IMR-90 (cell line): ENCODE measurements around the gene PLAAT2. TPM values are rescaled to one million over a fixed set of nuclear protein-coding genes. Genes with fewer than 3 reads are reported as not detected.

Experiments
- ATAC-seq: fragments of 200-7000 bp; cut with Tn5 transposase; 2 replicates; pipeline ENCODE4 v1.9.1; 2020; ENCODE audit warnings: low read depth, mild to moderate bottlenecking, moderate library complexity
- BruUV-seq: library from RNA; stranded (reverse); fragments of 400-500 nt; replicated peaks from 2 replicates; lab custom pipeline; 2021; lab: Mats Ljungman, UMichigan
- CTCF ChIA-PET: fragments of 300-600 bp; formaldehyde crosslinking; extraction: SDS; loops from one replicate; lab custom pipeline; 2021; ENCODE audit warnings: antibody characterized with exemption; lab: Yijun Ruan, JAX
- POLR2A ChIA-PET: fragments of 300-600 bp; sonication (Branson Sonifier 250); formaldehyde crosslinking; loops from one replicate; lab custom pipeline; 2022; ENCODE audit warnings: antibody characterized with exemption; ENCODE audit not compliant: unreplicated experiment; lab: Charles Lee
- DNase-seq: peaks from one replicate; pipeline ENCODE4 v3.0.0; 2013
- H2AFZ ChIP-seq: replicated peaks from 2 replicates; pipeline ENCODE3; 2013; ENCODE audit warnings: low read length, mild to moderate bottlenecking; ENCODE audit not compliant: poor library complexity
- H2AK5ac ChIP-seq: 2 replicates; pipeline ENCODE4 v1.6.1; 2013; ENCODE audit warnings: low read depth, low read length, inconsistent platforms
- H2AK9ac ChIP-seq: replicated peaks from 2 replicates; pipeline ENCODE3; 2013; ENCODE audit warnings: mild to moderate bottlenecking, low read depth, low read length, moderate library complexity; ENCODE audit not compliant: poor library complexity
- H2BK120ac ChIP-seq: 2 replicates; pipeline ENCODE4 v1.6.1; 2013; ENCODE audit warnings: low read depth, low read length, inconsistent platforms
- H2BK15ac ChIP-seq: 3 replicates; pipeline ENCODE4 v1.6.1; 2013; ENCODE audit warnings: low read depth, low read length, inconsistent platforms
- H2BK20ac ChIP-seq: 2 replicates; pipeline ENCODE4 v1.6.1; 2013; ENCODE audit warnings: low read depth, mild to moderate bottlenecking, inconsistent platforms, low read length, moderate library complexity
- H2BK5ac ChIP-seq: 2 replicates; pipeline ENCODE4 v1.6.1; 2013; ENCODE audit warnings: mild to moderate bottlenecking, low read depth, low read length, inconsistent platforms; ENCODE audit not compliant: poor library complexity, severe bottlenecking
- H3K14ac ChIP-seq: replicated peaks from 2 replicates; pipeline ENCODE4 v1.6.1; 2013; ENCODE audit warnings: low read depth, low read length, inconsistent platforms
- H3K18ac ChIP-seq: 2 replicates; pipeline ENCODE4 v1.6.1; 2013; ENCODE audit warnings: low read depth, low read length, control low read depth
- H3K23ac ChIP-seq: 2 replicates; pipeline ENCODE4 v1.6.1; 2013; ENCODE audit warnings: low read depth, low read length, inconsistent platforms
- H3K27ac ChIP-seq: 2 replicates; pipeline ENCODE4 v1.5.1; 2013; ENCODE audit warnings: mild to moderate bottlenecking, control low read depth, low read length; ENCODE audit not compliant: insufficient read depth
- H3K27me3 ChIP-seq: 2 replicates; pipeline ENCODE4 v1.6.1; 2013; ENCODE audit warnings: low read length; ENCODE audit not compliant: control insufficient read depth, insufficient read depth
- H3K36me3 ChIP-seq: 2 replicates; pipeline ENCODE4 v1.6.1; 2013; ENCODE audit warnings: low read length, mixed read lengths; ENCODE audit not compliant: control insufficient read depth, insufficient read depth
- H3K4ac ChIP-seq: 2 replicates; pipeline ENCODE4 v1.6.1; 2013; ENCODE audit warnings: low read depth, low read length, inconsistent platforms
- H3K4me1 ChIP-seq: 2 replicates; pipeline ENCODE4 v1.6.1; 2013; ENCODE audit warnings: low read length, mixed read lengths; ENCODE audit not compliant: control insufficient read depth, insufficient read depth
- H3K4me2 ChIP-seq: 2 replicates; pipeline ENCODE4 v1.6.1; 2013; ENCODE audit warnings: low read depth, mild to moderate bottlenecking, control low read depth, low read length, moderate library complexity
- H3K4me3 ChIP-seq: 2 replicates; pipeline ENCODE4 v1.5.1; 2013; ENCODE audit warnings: low read depth, mild to moderate bottlenecking, control low read depth, low read length, moderate library complexity; ENCODE audit not compliant: insufficient read depth
- H3K56ac ChIP-seq: 2 replicates; pipeline ENCODE4 v1.6.1; 2013; ENCODE audit warnings: low read length, inconsistent platforms; ENCODE audit not compliant: insufficient read depth; ENCODE audit errors: extremely low read depth
- H3K79me1 ChIP-seq, 2 experiments: 2 replicates each; pipeline ENCODE4 v1.6.1; 2013; ENCODE audit warnings: low read length in 2 of 2, inconsistent platforms in 1 of 2, low read depth in 1 of 2
- H3K9ac ChIP-seq: 2 replicates; pipeline ENCODE4 v1.6.1; 2013; ENCODE audit warnings: low read depth, low read length, control low read depth
- H3K9me1 ChIP-seq: 2 replicates; pipeline ENCODE4 v1.6.1; 2013; ENCODE audit warnings: low read length, inconsistent platforms; ENCODE audit not compliant: insufficient read depth
- H3K9me3 ChIP-seq: 2 replicates; pipeline ENCODE4 v1.6.1; 2013; ENCODE audit warnings: low read length; ENCODE audit not compliant: control insufficient read depth, insufficient read depth
- H4K20me1 ChIP-seq: 2 replicates; pipeline ENCODE4 v1.6.1; 2013; ENCODE audit warnings: low read length, inconsistent platforms; ENCODE audit not compliant: insufficient read depth
- H4K5ac ChIP-seq: 2 replicates; pipeline ENCODE4 v1.6.1; 2013; ENCODE audit warnings: mild to moderate bottlenecking, low read depth, low read length, control low read depth
- H4K8ac ChIP-seq, 2 experiments: 2 replicates each; pipeline ENCODE4 v1.6.1; 2013; ENCODE audit warnings: low read depth in 2 of 2, low read length in 2 of 2, control low read depth in 1 of 2, inconsistent platforms in 1 of 2
- H4K91ac ChIP-seq: 2 replicates; pipeline ENCODE4 v1.6.1; 2013; ENCODE audit warnings: low read depth, low read length, inconsistent platforms; ENCODE audit not compliant: insufficient read depth
- POLR2A ChIP-seq: IDR thresholded peaks from 2 replicates; pipeline ENCODE4 v1.6.1; 2012; ENCODE audit warnings: mild to moderate bottlenecking, low read depth, low read length
- WGBS, 2 experiments: methylation state at CpG; one replicate each; pipeline versions ENCODE4 v1.1.5 to v1.1.7; 2013; ENCODE audit warnings: missing lambda C conversion rate in 2 of 2; ENCODE audit not compliant: insufficient read length in 1 of 2; ENCODE audit errors: extremely low coverage in 2 of 2; 5-methylcytosine and 5-hydroxymethylcytosine counted together
- dilution Hi-C: fragments of 300-500 bp; cut with HindIII; formaldehyde crosslinking; loops from one replicate; pipeline ENCODE4 v1.14.3; 2018; ENCODE audit warnings: low sequenced_read_pairs; ENCODE audit not compliant: unreplicated experiment
- in situ Hi-C: fragments of 300-500 bp; cut with MboI; formaldehyde crosslinking; loops from 3 replicates; pipeline ENCODE4 v1.14.3; 2019; ENCODE audit warnings: low sequenced_read_pairs, inconsistent platforms, mixed read lengths
- intact Hi-C: fragments of 100-400 bp; cut with micrococcal nuclease; formaldehyde crosslinking; loops from 2 replicates; pipeline ENCODE4 v1.10.0; 2022
- polyA plus RNA-seq, 3 experiments: library from polyadenylated mRNA; depleted of rRNA; stranded (reverse); fragments of >200 nt; gene quantifications; 2 replicates each; pipeline ENCODE4 v1.2.3, GENCODE V29; 2012; ENCODE audit warnings: low replicate concordance in 1 of 3
- total RNA-seq: library from RNA; depleted of rRNA; stranded (reverse); fragments of >200 nt; gene quantifications from 2 replicates; pipeline ENCODE4 v1.2.3, GENCODE V29; 2012

The PLAAT2 gene
- total and polyA plus RNA-seq, 2 of the 4 experiments (the other 2 are of a cell fraction) = not detected

GRCh38 chr11:63523151-63523550 lies 40.0 kb downstream of the PLAAT2 start:
- no peak for ATAC-seq
- POLR2A ChIA-PET = interaction anchor here (0.6 kb wide), 1 partner anchor 13 kb away, joined by 3 read pairs; the partner anchor contains the start of gene PLAAT4

More at GRCh38 chr11:63523151-63523550, 40.0 kb downstream of the PLAAT2 start:
- Histone ChIP-seq H2BK120ac (no peak overlapping the region), H2AFZ (no peak overlapping the region), H3K4me1 (peaks cover 4% of the 10 kb centered on the region; the same call in 1 of the 2 replicates), H4K5ac (no peak overlapping the region), H3K23ac (no peak overlapping the region), H3K4me2 (no peak overlapping the region), H2BK20ac (no peak overlapping the region), H3K9ac (no peak overlapping the region), H3K14ac (no peak overlapping the region), H4K91ac (no peak overlapping the region), H3K4ac (no peak overlapping the region), H3K27ac (no peak overlapping the region), H3K9me1 (no peaks in the 10 kb centered on the region), H2BK5ac (no peak overlapping the region), H3K36me3 (no peaks in the 10 kb centered on the region), H3K4me3 (no peak overlapping the region), H3K27me3 (no peaks in the 10 kb centered on the region), H4K8ac (no peak overlapping the region), H3K56ac (no peak overlapping the region), H2AK5ac (no peak overlapping the region), H3K18ac (no peak overlapping the region), H4K20me1 (no peaks in the 10 kb centered on the region), H2AK9ac (no peak overlapping the region), H3K9me3 (peaks cover 3% of the 10 kb centered on the region; the same call in 1 of the 2 replicates), H3K79me1 (no peaks in the 10 kb centered on the region), H2BK15ac (no peak overlapping the region)
- no peak for DNase-seq
- intact Hi-C loops (no loop called here), dilution Hi-C loops (no loop called here), in situ Hi-C loops (no loop called here)
- CTCF ChIA-PET = no interaction called here
- TF ChIP-seq POLR2A = no peak
- 50% methylated on average over 1 of the region's 7 CpGs; no CpG with 5 or more reads in 1 of the 2 experiments for WGBS, 2 experiments
- BruUV-seq = no TSS peak
